NCI-H1694 (cell line): ENCODE results near the gene SMAD5.

ENCODE experiments used
- DNase-seq: peaks from one replicate; lab custom pipeline; 2025; lab: John Stamatoyannopoulos, UW

The SMAD5 gene

DNA sequence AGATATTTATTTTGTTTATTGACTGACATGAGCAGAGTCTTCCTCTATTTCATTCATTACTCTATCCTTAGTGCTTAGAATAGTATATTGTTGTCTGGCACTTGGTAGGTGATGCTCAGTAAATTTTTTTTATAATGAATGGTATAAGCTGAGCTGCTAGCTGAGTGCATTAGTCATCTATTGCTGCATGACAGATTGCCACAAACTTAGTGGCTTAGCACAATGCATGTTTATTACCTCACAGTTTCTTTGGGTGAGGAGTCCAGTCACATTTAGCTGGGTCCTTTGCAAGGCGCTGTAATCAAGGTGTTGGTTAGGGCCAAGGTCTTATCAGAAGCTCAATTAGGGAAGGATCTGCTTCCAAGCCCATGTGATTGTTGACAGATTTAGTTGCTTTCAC is 23.1 kb downstream of the SMAD5 start:
- DNase-seq = no peak

DNA sequence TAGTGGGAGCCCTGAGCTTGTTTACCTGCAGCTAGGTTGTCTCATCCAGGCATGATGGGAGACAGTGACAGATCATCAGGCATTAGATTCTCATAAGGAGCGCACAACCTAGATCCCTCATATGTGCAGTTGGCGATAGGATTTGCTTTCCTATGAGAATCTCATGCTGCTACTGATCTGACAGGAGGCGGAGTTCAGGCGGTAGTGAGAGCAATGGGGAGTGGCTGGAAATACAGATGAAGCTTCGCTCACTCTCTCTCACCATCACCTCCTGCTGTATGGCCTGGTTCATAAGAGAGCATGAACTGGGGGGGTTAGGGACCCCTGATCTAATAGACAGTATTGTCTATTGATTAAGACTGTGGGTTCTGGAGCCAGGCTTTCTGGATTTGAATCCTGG is 24.9 kb downstream of the SMAD5 start:
- DNase-seq = no peak

- DNase-seq = no peak
Measured at GRCh38 chr5:136159457-136159856, 26.8 kb downstream of the SMAD5 start.

DNA sequence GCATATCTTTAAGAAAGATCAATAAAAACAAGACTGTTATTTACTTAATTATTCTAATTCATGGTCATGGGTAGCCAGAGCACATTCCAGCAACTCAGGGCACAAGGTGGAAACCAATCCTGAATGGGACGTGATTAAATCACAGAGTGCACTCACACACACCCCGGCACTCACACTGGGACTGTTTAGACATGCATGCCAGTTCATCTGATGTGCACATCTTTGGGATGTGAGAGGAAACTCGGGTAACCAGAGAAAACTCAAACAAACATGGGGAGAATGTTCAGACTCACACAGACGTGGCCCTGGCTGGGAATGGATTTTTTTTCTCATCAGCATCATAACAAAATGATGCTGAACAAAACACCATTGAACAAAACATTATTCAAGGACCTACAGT is 29.4 kb downstream of the SMAD5 start:
- no peak for DNase-seq

DNA sequence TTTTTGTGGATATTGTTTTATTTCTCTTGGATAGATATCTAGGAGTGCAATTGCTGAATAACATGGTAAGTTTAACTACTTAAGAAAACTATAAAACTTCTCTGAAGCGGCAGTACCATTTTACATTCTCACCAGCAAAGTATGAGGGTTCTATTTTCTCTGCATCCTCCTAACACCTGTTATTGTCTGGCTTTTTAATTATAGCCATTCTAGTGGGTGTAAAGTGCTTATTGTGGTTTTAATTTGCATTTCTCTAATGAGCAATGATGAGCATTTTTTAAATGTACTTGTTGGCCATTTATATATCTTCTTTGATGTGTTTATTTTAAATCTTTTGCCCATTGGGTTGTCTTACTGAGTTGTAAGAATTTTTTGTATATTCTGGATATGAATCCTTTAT is 31.6 kb downstream of the SMAD5 start:
- DNase-seq = no peak

DNA sequence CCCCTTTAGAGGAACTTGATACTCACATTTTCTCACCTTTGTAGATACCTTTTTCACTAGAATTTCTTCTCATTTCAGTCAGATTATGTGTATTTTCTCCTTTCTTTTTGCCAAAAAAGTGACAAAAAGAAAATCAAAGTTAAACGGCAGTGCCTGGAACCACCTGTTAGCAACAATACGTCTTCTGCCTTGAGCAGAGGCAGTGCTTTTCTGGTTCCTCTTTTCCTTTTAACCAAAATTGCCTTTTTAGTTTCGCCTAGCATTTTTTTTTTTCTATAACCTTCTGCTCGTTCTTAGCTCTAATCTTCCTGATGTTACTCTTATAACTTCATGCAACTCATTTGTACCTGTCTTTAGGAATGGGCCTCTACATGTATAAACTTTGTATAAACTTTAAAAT is 34.3 kb downstream of the SMAD5 start:
- DNase-seq = no peak

DNA sequence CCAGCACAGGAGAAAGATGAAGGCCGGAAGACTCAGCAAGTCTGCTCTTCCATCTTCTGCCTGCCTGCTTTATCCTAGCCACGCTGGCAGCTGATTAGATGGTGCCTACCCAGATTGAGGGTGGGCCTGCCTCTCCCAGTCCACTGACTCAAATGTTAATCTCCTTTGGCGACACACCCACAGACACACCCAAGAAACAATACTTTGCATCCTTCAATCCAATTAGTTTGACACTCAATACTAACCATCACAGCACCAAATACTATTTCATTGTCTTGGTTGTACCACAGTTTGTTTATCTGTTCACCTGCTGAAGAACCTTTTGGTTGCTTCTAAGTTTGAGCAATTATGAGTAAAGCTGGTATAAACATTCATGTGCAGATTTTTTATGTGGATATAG is 36.6 kb downstream of the SMAD5 start:
- DNase-seq = no peak

GRCh38 chr5:136174021-136174659 is 41.5 kb downstream of the SMAD5 start:
- peak; percentile 17 for DNase-seq

DNA sequence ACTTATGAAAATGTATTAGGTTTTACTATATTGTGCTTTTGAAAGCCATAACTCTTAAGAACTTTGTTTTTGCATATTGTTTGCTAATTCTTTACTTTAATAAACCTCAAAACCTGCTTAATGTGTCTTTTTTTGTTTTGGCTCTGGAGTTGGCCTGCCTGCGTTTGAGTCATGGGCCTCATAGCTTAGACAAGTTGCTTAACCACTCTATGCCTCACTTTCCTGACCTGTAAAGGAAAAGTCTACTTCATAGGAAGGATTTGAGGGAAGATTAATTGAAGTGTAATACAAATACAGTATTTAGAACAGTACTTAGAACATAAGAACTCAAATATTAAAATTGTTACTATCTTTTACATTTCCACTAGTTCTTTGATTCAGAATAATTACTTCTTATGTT is 50.0 kb downstream of the SMAD5 start:
- no peak for DNase-seq

DNA sequence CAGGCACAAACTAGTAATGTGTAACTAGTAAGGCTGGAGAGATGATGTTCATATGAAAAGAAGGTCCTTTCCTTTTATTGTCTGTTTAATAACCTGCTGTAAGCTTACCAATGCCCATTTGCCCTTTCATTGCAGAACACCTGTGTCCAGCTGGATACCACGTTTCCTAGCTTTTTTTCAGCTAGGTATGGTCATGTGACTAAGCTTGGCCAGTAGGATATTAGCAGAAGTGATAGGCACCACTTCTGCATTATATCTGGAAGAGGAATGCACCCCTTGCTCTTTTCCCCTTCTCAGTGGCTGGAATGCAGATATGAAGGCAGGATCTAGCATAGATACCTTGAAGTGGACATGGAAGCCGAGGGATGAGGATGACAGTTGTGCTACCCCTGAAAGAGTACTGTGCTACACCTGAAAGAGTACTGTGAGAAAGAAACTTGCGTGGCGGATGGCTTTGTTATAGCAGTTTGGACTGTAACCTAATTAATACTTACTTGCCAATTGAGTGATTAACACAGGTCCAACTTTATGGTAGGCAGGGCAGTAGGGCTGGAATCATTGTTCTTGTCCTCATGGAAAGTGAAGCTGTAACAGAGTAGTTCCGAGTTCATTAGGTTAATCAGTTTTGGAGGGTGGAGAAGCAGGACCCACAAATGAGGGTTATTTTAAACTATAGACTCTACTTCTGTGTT is 53.5 kb downstream of the SMAD5 start:
- DNase-seq = no peak

GRCh38 chr5:136186796-136187195 is 54.2 kb downstream of the SMAD5 start:
- DNase-seq = no peak

- DNase-seq = no peak
Measured at GRCh38 chr5:136188859-136189258, 56.2 kb downstream of the SMAD5 start.

GRCh38 chr5:136190091-136190720 is 57.6 kb downstream of the SMAD5 start:
- DNase-seq = no peak

DNA sequence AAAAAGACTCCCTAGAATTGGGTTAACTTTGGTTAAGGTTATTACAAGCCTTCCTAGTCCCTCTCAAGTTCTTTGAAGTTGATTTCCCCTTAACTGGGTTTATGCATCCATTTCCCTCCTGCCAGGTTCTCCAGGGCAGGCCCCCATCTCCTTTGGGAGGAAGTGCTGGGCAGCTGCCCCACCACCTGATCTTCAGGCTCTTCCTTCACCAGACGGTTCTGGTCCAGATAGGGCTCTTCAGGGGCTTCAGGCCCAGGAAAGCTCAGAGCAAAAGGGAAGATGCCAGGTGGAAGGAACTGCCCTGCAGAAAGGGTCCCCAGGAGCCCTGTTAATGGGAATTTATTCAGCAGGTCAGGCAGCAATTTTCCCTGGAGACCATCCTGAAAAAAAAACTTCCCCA is 58.3 kb downstream of the SMAD5 start:
- no peak for DNase-seq

DNA sequence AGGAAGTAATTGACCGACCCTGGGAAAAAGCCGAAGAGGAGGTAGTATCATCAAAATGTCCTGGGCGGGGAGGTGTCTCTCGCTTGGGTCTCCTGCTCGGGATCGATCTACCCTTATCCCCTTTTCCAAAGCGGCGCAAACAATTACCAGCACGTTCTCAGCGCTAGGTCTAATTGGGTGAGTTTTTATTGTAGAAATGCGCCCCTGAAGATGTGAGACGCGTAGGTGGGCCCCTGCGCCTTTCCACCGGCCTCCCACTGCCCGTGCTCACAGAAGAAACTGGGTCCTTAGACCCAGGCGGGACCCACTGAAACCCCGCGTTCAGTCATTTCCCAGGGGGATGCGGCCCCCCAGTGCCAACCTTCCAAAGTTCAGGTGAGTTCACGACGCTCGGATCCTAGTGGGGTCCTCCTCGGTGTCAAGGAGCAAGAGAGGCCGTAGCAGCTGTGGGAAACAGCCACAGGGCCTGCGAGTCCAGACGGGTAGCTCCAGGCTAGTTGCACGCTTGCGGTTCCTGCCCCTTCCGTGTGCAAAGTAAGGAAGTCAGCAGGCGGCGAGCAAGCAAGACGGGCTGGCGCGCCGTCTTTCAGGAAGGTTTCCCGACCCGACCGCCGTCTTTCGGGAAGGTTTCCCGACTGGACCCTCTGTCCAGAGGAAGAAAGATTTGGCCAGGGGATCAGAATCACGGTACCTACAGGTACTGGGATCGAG is 58.8 kb downstream of the SMAD5 start:
- no peak for DNase-seq

DNA sequence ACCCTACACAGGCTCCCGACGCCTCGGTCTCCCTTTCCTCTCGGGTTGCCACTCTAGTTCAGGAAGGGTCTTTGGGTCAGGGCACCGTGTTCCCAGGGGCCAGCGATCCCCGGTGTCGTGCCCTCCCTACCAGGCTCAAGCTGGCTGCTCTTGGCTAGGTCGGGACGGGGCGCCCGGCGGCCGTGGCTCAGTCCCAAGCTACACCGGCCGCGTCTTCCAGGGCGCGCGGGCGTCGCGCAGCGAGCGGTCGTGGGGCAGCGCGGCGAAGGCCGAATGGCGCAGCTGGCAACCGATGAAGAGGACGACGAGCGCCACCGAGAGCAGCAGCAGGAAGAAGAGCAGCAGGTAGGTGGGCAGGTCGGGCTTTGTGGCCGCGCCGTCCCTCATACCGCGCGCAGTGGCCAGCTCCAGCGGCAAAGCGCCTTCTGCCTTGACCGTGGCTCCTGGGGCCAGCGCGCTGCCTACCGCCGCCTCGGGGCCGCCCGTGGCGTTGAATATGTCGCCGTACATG is 59.4 kb downstream of the SMAD5 start:
- DNase-seq = no peak

DNA sequence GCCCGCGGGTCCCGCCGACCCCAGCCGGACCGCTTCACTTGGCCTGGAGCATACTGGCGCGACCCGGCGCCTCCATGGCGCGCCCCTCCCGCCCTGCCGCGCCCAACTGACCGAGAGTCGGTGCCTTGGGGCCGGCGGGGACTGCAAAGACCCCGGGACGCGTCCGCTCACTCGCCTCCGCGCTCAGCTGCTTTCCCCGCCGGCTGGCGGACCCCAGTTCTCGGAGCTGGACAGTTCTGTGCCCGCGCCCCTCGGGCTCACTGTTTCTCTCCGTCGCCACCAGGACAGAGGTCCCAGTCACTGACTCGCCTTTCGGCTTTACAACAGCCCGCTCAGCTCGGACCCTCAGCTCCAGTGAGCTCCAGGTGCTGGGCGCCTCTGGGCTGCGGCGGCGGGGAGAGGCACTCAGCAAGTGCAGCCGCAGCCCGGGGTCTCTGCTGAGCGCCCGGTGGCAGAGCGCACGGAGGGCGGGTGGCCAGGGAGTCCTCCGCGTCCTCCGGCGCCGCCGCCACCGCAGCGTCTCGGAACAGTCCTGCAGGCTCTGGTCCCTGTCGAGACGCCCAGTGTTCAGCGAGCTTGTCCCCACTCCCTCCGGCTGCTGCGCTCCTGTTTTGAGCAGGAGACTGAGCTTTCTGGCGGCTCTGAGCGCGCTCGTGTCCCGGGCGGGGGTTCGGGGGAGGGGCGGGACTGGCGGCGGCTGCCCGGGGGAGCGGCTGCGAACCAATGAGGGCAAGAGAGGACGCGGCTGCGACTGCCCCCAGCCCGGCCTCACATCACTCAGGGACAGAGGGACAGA is 60.1 kb downstream of the SMAD5 start, which contains the start of gene SMIM32:
SMIM32 (minus strand) TSS at position 637 of the 796 bp plus-strand sequence. CDS start 638 bp downstream, outside the sequence.
- no peak for DNase-seq

- no peak for DNase-seq
Measured at GRCh38 chr5:136193322-136193935, 60.8 kb downstream of the SMAD5 start.

DNA sequence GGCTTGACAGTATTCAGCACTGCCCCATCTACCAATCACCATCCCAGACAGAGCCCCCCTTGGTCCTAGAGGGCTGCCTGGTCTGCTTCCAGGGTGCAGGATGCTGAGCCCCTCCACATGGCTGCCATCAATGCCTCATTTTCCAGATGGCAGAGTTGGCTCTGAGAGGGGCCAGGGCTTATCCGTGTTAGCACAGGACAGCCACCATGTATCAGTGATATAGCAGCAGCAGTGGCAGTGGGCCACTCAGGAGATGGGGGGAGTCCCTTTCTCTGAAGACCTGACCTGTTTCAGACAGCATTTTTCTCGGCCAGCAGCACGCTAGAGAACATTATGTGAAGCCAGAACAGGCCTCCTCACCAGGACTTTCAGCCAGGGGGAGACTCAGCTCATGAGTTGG is 61.9 kb downstream of the SMAD5 start:
- no peak for DNase-seq

DNA sequence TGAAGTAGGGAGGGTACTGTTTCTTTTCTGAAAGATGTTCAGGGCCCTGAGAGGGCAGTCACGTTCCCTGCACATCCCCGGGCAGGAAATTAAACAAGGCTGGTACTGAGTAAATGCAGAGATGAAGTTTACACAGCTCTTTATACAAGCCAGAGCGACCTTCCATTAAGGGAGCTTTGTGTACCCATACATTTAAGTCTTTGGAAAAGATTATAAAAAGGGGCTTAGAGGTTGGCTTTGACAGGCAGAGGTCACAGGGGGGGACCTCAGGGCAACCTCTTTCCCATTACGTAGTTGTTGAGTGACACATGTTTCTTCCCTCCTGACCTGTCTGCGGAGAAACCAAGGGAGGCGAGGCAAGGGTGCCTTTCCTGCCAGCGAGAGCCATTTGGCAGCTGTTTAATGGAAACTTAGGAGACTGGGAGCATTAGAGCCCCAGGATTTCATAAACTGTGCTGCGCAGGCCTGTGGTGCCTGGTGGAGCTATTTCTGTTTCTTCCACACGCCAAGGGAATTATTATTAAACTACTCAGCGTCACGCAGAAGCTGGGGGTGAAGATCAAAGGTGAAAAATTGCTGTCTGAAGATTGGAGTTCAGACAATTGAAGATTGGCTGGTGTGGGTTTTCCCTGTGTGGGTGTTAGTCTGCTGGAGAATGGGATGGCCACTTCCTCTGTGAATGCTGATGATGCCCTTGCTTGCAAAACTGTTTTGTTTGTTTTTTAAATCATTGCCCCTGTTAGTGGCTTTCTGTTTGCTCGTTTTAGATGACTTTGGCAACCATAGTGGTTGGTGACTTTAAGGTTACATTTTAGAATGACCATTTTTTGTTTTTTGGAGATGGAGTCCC is 63.6 kb downstream of the SMAD5 start:
- DNase-seq = no peak
